PC-9 (cell line): ENCODE measurements around the gene LRFN2.

Source experiments
- EZH2 ChIP-seq: fragments of 200-600 bp; sonication (generic); IDR thresholded peaks from 2 replicates; pipeline ENCODE4 v1.8.0; 2017; ENCODE audit warnings: antibody characterized with exemption, low read depth
- TF ChIP-seq, protein P1 (sequence below): fragments of 200-600 bp; sonication (generic); conservative IDR thresholded peaks from 2 replicates; pipeline ENCODE4 v1.6.1; 2017; ENCODE audit warnings: mixed run types, antibody characterized with exemption, mild to moderate bottlenecking, moderate library complexity

DNA sequence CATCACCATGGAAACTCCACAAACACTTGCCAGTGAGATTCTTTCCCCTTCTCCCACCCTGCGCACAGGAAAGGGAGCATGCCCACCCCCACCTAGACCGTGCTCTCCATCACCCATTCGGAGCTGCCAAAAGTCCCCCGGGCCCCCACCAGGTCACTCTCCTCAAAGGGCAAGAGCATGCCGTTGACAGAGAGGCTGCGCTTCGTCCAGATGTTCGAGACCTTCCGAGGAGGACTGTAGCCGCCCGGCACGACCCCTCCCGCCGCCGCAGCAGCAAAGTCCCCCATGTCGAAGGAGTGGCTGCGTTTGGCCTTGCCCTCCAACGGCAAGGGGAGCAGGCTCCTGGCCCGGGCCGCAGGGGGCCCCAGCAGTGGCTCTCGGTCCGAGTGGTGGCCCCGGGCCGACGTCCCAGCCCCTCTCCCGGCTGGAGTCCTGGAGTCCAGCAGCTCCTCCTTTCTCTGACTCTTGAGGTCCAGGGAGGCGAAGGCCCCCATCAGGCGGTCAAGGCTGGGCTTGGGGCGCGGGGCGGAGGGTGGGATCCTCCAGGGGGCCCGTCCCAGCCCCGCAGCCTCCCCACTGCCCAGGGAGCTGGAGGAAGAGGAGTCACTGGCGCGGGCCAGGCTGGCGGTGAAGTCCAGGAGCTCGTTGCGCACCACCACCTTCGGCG, 195.2 kb downstream of the LRFN2 start:
- TF ChIP-seq, protein P1, sequence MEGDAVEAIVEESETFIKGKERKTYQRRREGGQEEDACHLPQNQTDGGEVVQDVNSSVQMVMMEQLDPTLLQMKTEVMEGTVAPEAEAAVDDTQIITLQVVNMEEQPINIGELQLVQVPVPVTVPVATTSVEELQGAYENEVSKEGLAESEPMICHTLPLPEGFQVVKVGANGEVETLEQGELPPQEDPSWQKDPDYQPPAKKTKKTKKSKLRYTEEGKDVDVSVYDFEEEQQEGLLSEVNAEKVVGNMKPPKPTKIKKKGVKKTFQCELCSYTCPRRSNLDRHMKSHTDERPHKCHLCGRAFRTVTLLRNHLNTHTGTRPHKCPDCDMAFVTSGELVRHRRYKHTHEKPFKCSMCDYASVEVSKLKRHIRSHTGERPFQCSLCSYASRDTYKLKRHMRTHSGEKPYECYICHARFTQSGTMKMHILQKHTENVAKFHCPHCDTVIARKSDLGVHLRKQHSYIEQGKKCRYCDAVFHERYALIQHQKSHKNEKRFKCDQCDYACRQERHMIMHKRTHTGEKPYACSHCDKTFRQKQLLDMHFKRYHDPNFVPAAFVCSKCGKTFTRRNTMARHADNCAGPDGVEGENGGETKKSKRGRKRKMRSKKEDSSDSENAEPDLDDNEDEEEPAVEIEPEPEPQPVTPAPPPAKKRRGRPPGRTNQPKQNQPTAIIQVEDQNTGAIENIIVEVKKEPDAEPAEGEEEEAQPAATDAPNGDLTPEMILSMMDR = no peak
- TF ChIP-seq EZH2 = no peak
